ENCODE measurements around the gene ZYG11B.
"Not testable (repeated sequence)": the region's sequence is repeated elsewhere in the genome, so short reads cannot be mapped to it uniquely, and the experiment has no call there.

ZYG11B gene

DNA sequence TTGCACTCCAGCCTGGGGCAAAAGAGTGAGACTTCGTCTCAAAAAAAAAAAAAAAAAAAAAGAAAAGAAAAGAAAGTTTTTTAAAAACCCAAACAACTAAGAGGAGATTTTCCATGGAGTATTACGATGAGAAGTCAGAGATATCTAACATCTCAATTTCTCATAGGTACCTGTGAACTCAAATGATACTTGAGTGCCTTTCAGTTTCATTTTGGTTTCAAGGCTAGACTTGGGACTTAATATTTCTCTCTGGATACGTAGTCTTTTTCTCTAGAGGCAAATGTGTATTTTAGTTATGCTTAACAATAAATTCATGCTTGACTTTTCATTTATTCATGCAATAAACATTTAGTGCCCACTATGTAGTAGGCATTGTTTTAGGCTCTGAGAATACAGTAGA, 15.0 kb downstream of the ZYG11B start:
- H3K4me3 ChIP-seq (replicated peaks; ENCODE audit: low read depth, low read length) = no peak overlapping the region

DNA sequence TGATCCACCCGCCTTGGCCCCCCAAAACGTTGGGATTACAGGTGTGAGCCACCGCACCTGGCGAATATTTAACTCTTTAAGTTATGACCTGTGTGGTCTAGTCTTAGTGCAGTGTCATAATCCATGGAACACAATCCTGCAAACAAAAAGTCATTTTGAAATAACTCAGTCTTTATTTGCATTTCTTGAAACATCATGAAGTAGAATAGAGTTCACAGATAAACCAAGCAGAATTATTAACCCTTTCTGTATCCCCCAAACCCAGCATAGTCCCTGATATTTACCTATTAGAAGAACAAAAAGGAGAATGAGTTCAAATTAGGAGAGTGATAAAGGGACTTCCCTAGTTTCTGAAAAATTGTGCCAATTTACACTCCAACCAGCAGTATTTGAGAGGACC, 19.9 kb downstream of the ZYG11B start:
- no peak for DNase-seq (ENCODE audit: extremely low read depth, low read depth)
- no peak overlapping the region for H3K4me3 ChIP-seq (replicated peaks; ENCODE audit: low read depth, low read length)
- no peak for TF ChIP-seq CTCF (IDR thresholded peaks at IDR 0.05; ENCODE audit: low read depth, low read length, missing control alignments)

More for the DNA sequence above, 15.0 kb downstream of the ZYG11B start:
- DNase-seq (ENCODE audit: extremely low read depth, low read depth) = no peak
- TF ChIP-seq CTCF (IDR thresholded peaks at IDR 0.05; ENCODE audit: low read depth, low read length, missing control alignments) = no peak

DNA sequence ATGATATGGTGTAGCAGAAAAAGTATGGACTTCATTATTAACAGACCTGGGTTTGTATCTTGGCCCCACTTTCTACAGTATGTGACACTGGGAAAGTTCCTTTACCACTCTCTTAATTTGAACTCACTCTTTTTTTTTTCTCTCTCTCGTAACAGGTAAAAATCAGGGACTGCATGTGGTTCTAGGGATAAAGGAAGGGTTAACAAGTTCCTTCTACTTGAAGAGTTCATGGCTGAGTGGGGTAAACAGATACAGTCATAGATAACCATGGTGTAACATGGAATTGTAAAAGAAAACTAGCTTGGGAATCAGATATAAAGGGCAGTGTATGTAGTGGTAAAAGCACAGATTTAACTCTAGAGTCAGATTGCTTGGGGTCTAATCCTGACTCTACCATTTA, 21.2 kb downstream of the ZYG11B start:
- no peak overlapping the region for H3K4me3 ChIP-seq (replicated peaks; ENCODE audit: low read depth, low read length)
- TF ChIP-seq CTCF (IDR thresholded peaks at IDR 0.05; ENCODE audit: low read depth, low read length, missing control alignments) = no peak
- no peak for DNase-seq (ENCODE audit: extremely low read depth, low read depth)

DNA sequence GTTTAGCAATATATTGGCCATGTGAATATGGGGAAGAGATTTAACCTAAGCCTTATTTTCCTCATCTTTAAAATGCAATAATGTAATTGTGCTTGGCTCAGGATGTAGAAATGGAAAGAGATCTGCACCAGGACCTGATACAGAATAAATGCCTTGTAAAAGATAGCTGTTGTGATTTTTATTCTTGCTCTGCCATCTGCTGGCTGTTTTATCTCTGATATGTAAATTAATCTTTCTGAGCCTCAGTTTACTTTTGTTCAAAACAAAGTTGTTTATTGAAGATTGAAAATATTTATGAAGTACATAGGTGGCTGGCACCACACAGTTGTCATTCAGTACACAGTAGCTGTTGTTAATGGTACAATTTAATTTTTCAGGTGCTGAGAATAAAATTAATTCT, 21.9 kb downstream of the ZYG11B start:
- no peak for DNase-seq (ENCODE audit: extremely low read depth, low read depth)
- no peak overlapping the region for H3K4me3 ChIP-seq (replicated peaks; ENCODE audit: low read depth, low read length)
- TF ChIP-seq CTCF (IDR thresholded peaks at IDR 0.05; ENCODE audit: low read depth, low read length, missing control alignments) = no peak

DNA sequence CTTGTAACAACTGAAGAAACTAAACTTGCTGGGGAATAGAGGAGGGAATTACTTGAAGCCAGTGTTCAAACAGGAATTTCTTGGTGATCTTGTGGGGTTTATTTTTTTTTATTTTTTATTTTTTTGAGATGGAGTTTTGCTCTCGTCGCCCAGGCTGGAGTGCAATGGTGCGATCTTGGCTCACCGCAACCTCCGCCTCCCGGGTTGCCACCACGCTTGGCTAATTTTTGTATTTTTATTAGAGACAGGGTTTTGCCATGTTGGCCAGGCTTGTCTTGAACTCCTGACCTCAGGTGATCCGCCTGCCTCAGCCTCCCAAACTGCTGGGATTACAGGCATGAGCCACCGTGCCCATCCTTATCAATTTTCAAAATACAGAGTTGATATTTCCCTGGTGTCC, 23.2 kb downstream of the ZYG11B start:
- H3K4me3 ChIP-seq (replicated peaks; ENCODE audit: low read depth, low read length) = not testable (repeated sequence)

DNA sequence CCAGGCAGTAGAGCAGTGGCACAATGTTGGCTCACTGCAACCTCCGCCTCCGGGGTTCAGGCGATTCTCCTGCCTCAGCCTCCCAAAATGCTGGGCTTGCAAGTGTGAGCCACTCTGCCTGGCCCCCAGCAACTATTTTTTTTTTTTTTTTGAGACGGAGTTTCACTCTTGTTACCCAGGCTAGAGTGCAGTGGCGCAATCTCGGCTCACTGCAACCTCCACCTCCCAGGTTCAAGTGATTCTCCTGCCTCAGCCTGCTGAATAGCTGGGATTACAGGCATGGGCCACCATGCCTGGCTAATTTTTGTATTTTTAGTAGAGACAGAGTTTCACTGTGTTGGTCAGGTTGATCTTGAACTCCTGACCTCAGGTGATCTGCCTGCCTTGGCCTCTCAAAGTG, 23.9 kb downstream of the ZYG11B start:
- not testable (repeated sequence) for DNase-seq (ENCODE audit: extremely low read depth, low read depth)

More for the DNA sequence above, 23.2 kb downstream of the ZYG11B start:
- not testable (repeated sequence) for DNase-seq (ENCODE audit: extremely low read depth, low read depth)

GRCh38 chr1:52751589-52752483, 25.6 kb downstream of the ZYG11B start:
- no peak for DNase-seq (ENCODE audit: extremely low read depth, low read depth)
- H3K4me3 ChIP-seq (replicated peaks; ENCODE audit: low read depth, low read length) = no peak overlapping the region
- no peak for TF ChIP-seq CTCF (IDR thresholded peaks at IDR 0.05; ENCODE audit: low read depth, low read length, missing control alignments)

More for the DNA sequence above, 23.9 kb downstream of the ZYG11B start:
- H3K4me3 ChIP-seq (replicated peaks; ENCODE audit: low read depth, low read length) = not testable (repeated sequence)

- no peak overlapping the region for H3K4me3 ChIP-seq (replicated peaks; ENCODE audit: low read depth, low read length)
- no peak for DNase-seq (ENCODE audit: extremely low read depth, low read depth)
- no peak for TF ChIP-seq CTCF (IDR thresholded peaks at IDR 0.05; ENCODE audit: low read depth, low read length, missing control alignments)
These were observed 26.2 kb downstream of the ZYG11B start for GRCh38 chr1:52752484-52752826.
